ENCODE measurements around the gene GRIK4. TPM values are rescaled to one million over a fixed set of nuclear protein-coding genes. Genes with fewer than 3 reads are reported as not detected.

The GRIK4 gene
- total and polyA plus RNA-seq, 2 donors (not counting 3 experiments of a cell fraction or from before 2014, with no cell fraction given), result 0.81 to 1.6 TPM

DNA sequence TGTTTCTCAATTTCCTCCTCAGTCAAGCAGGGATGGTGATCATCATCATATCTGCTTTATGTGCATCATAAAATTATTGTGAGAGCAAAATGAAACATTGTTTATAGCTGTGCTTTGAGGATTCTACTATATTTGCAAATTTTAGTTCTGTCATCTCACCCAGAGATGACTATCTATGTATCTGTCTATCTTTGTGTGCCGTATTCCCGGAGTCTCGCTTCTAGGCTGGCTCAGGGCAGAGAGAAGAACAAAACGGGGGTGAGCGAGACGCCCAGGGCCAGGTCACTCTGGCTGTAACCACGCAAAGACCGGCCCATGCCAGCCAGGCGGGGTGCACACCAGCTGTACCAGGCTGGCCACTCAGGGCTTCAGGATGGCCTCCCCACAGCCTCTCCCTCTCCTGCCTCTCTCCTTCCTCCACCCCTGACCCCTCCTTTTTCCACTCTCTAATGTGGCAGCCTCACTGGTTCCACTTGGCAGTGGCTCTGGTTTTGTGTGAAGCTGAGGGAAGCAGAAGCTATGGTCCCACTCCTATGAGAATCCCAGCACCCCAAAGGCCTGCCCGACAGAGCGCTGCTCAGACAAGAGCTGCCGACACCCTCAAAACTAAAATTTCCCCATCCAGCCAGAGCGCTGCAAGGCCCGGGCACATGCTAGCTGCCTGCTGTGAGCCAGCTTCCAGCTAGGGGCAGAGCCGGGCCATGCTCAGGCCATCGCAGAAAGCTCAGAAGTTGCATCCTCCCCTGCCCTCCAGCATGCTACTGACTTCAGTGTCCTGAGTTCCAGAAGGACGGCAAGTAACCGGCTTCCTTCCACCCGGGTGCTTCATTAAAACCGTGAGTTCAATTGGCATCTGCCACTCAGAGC lies 372.8 kb downstream of the GRIK4 start:
- ChIA-PET CTCF (interaction anchor here (0.7 to 1.8 kb wide), 6 partner anchors 9 to 373 kb away, joined by 3 to 7 read pairs (median 4); partner anchors contain the start of gene GRIK4), POLR2A (no interaction called here)
- Histone ChIP-seq H3K9me3 (replicated peaks; ENCODE audit: control insufficient read depth, insufficient read depth, low read length) (no peaks in the 10 kb centered on the region), H3K27ac (ENCODE audit: insufficient read depth, low read depth, low read length) (no peak overlapping the region), H3K9me1 (replicated peaks; ENCODE audit: control insufficient read depth, extremely low read depth, insufficient read depth, low read length) (no peaks in the 10 kb centered on the region), H3K9ac (replicated peaks; ENCODE audit: extremely low read depth, insufficient read depth, low read length) (no peak overlapping the region), H3K27me3 (ENCODE audit: control insufficient read depth in 2 of 2, insufficient read depth in 2 of 2, low read length in 2 of 2) (no peaks in the 10 kb centered on the region), H2AFZ (ENCODE audit: low read depth, low read length) (no peak overlapping the region), H3K79me2 (ENCODE audit: control insufficient read depth, insufficient read depth, low read length) (no peaks in the 10 kb centered on the region), H3K36me3 (ENCODE audit: control insufficient read depth in 2 of 2, extremely low read depth in 1 of 2, insufficient read depth in 2 of 2, low read length in 2 of 2) (no peaks in the 10 kb centered on the region), H3K4me2 (ENCODE audit: insufficient read depth, low read length) (no peak overlapping the region), H3K4me3 (replicated peaks in 1 of 3; ENCODE audit: insufficient read depth in 1 of 3, low read depth in 1 of 3, low read length in 3 of 3) (no peak overlapping the region), H4K20me1 (replicated peaks; ENCODE audit: control insufficient read depth, extremely low read depth, insufficient read depth, low read length) (no peaks in the 10 kb centered on the region), H3K4me1 (ENCODE audit: control insufficient read depth, extremely low read depth, insufficient read depth, low read length) (no peaks in the 10 kb centered on the region)
- DNase-seq (ENCODE audit: low read depth, low spot score), result no peak
- dilution Hi-C loops (cut with MboI; ENCODE audit: extremely low pct_ligation_motif_present, low sequenced_read_pairs), result no loop called here
- intact Hi-C loops (cut with micrococcal nuclease), result no loop called here
- BruUV-seq (replicated peaks), result no TSS peak
- FAIRE-seq, result no peak
- TF ChIP-seq, protein P1, sequence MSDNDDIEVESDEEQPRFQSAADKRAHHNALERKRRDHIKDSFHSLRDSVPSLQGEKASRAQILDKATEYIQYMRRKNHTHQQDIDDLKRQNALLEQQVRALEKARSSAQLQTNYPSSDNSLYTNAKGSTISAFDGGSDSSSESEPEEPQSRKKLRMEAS (IDR thresholded peaks at IDR 0.05; ENCODE audit: insufficient read depth, insufficient read length), result no peak
- TF ChIP-seq GATA2 (IDR thresholded peaks at IDR 0.05; ENCODE audit: insufficient read depth, insufficient read length, low read depth, low read length) (no peak), CTCF (IDR thresholded peaks at IDR 0.05; ENCODE audit: extremely low read depth in 1 of 2, insufficient read depth in 1 of 2, low read depth in 1 of 2, low read length in 2 of 2) (no peak)
